ENCODE data around the gene TNNI2. TPM values are rescaled to one million over a fixed set of nuclear protein-coding genes. Genes with fewer than 3 reads are reported as not detected.

TNNI2 gene
- total and polyA plus RNA-seq, 2 donors (not counting 3 experiments of a cell fraction or from before 2014, with no cell fraction given), result not detected

DNA sequence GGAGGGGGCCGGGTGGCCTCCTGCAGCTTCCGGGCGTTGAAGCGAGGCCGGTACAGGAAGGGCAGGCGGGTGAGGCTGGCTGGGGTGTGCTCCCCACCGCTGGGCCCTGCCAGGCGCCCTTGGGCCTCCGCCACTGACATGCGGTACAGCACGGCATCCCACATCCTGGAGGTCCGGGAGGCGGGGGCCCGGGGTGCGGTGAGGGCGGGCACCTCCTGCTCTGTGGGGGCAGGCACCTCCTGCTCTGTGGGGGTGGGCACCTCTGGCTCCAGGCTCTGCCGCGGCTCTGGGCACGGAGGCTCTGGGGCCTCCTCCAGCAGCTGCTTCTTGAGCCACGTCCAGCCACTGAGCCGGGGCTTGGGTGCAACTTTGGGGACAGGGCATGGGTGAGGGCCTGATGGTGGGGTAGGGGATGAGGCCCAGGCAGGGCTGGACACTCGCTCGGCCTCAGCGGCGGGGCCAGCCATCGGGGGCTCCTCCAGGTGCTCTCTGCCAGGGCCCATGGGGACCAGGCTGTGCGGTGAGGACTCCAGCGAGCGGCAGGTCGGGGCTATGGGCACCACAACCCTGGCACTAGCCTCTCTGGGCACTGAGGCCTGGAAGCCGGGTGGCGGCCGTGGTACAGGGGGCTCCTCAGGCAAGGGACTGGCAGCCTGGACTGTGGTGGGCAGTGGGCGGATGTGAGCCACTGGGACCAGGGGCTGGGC is 50.6 kb downstream of the TNNI2 start:
- intact Hi-C loops (cut with micrococcal nuclease) (no loop called here), dilution Hi-C loops (cut with MboI; ENCODE audit: extremely low pct_ligation_motif_present, low sequenced_read_pairs) (no loop called here)
- H3K27ac ChIP-seq (ENCODE audit: insufficient read depth, low read depth, low read length), result no peak overlapping the region
- no peaks in the 10 kb centered on the region for H3K36me3 ChIP-seq (ENCODE audit: control insufficient read depth in 2 of 2, extremely low read depth in 1 of 2, insufficient read depth in 2 of 2, low read length in 2 of 2)
- ChIA-PET POLR2A (no interaction called here), CTCF (no interaction called here)
- FAIRE-seq (no peak), DNase-seq (ENCODE audit: low read depth, low spot score) (no peak)
- TF ChIP-seq MYC (IDR thresholded peaks at IDR 0.05; ENCODE audit: low read depth, low read length) (no peak), POLR2AphosphoS5 (IDR thresholded peaks at IDR 0.05; ENCODE audit: insufficient read depth, low read depth, low read length) (no peak), JUN (IDR thresholded peaks at IDR 0.05; ENCODE audit: borderline replicate concordance, insufficient read depth, insufficient read length, low read depth) (no peak), FOS (IDR thresholded peaks at IDR 0.05; ENCODE audit: borderline replicate concordance, insufficient read depth, low read length) (no peak), GATA2 (IDR thresholded peaks at IDR 0.05; ENCODE audit: insufficient read depth, insufficient read length, low read depth, low read length) (no peak)
- TF ChIP-seq, protein P1, sequence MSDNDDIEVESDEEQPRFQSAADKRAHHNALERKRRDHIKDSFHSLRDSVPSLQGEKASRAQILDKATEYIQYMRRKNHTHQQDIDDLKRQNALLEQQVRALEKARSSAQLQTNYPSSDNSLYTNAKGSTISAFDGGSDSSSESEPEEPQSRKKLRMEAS (IDR thresholded peaks at IDR 0.05; ENCODE audit: insufficient read depth, insufficient read length), result no peak
- TF ChIP-seq, protein P2, sequence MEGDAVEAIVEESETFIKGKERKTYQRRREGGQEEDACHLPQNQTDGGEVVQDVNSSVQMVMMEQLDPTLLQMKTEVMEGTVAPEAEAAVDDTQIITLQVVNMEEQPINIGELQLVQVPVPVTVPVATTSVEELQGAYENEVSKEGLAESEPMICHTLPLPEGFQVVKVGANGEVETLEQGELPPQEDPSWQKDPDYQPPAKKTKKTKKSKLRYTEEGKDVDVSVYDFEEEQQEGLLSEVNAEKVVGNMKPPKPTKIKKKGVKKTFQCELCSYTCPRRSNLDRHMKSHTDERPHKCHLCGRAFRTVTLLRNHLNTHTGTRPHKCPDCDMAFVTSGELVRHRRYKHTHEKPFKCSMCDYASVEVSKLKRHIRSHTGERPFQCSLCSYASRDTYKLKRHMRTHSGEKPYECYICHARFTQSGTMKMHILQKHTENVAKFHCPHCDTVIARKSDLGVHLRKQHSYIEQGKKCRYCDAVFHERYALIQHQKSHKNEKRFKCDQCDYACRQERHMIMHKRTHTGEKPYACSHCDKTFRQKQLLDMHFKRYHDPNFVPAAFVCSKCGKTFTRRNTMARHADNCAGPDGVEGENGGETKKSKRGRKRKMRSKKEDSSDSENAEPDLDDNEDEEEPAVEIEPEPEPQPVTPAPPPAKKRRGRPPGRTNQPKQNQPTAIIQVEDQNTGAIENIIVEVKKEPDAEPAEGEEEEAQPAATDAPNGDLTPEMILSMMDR (IDR thresholded peaks at IDR 0.05; ENCODE audit: extremely low read depth in 1 of 2, insufficient read depth in 1 of 2, low read depth in 1 of 2, low read length in 2 of 2), result no peak
- no peaks in the 10 kb centered on the region for H3K27me3 ChIP-seq (ENCODE audit: control insufficient read depth in 2 of 2, insufficient read depth in 2 of 2, low read length in 2 of 2)
- no peaks in the 10 kb centered on the region for H3K9me3 ChIP-seq (replicated peaks; ENCODE audit: control insufficient read depth, insufficient read depth, low read length)
- no peak overlapping the region for H3K9ac ChIP-seq (replicated peaks; ENCODE audit: extremely low read depth, insufficient read depth, low read length)
- H2AFZ ChIP-seq (ENCODE audit: low read depth, low read length), result no peak overlapping the region
- no TSS peak for BruUV-seq (replicated peaks)
- no peaks in the 10 kb centered on the region for H3K4me1 ChIP-seq (ENCODE audit: control insufficient read depth, extremely low read depth, insufficient read depth, low read length)
- H4K20me1 ChIP-seq (replicated peaks; ENCODE audit: control insufficient read depth, extremely low read depth, insufficient read depth, low read length), result no peaks in the 10 kb centered on the region
- H3K4me3 ChIP-seq (replicated peaks in 1 of 3; ENCODE audit: insufficient read depth in 1 of 3, low read depth in 1 of 3, low read length in 3 of 3), result no peak overlapping the region
- H3K79me2 ChIP-seq (ENCODE audit: control insufficient read depth, insufficient read depth, low read length), result no peaks in the 10 kb centered on the region
- no peaks in the 10 kb centered on the region for H3K9me1 ChIP-seq (replicated peaks; ENCODE audit: control insufficient read depth, extremely low read depth, insufficient read depth, low read length)
- no peak overlapping the region for H3K4me2 ChIP-seq (ENCODE audit: insufficient read depth, low read length)
